ENCODE results near the gene SETD1B. TPM values are rescaled to one million over a fixed set of nuclear protein-coding genes. Genes with fewer than 3 reads are reported as not detected.
"Not testable (repeated sequence)": the region's sequence is repeated elsewhere in the genome, so short reads cannot be mapped to it uniquely, and the experiment has no call there.

SETD1B gene
- total and polyA plus RNA-seq, 2 of the 4 experiments (the other 2 are of a cell fraction), result 0.90 to 5.1 TPM

DNA sequence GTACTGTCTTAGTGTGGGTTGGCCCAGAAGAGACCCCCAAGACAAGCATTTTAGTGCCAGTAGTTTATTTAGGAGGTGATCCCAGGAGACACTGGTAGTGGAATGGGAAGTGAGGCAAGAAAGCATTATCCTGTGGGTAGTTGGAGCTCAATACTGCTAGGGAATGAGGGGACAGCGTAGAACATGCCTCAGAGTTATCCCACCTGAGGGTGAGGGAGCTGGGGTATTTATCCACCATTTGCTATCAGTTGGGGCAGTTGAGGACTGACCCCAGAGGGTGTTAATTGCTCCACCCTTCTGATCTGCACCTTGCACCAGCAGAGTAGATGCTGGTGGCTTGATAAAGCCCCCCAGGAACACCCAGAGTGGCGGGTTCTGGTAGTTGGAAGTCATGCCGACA is 48.2 kb upstream of the SETD1B start:
- H3K14ac ChIP-seq (replicated peaks; ENCODE audit: low read depth, low read length), result no peak overlapping the region
- 0 out of 2 replicates have a peak, but pooled peaks cover 7% of the 10 kb centered on the region for H3K9me1 ChIP-seq (ENCODE audit: insufficient read depth, low read length)
- peaks cover 18% of the 10 kb centered on the region for H3K36me3 ChIP-seq (ENCODE audit: control insufficient read depth, insufficient read depth, low read length)
- H3K18ac ChIP-seq (ENCODE audit: low read depth, low read length), result no peak overlapping the region
- H3K27ac ChIP-seq (ENCODE audit: insufficient read depth, low read length), result no peak overlapping the region
- H3K23ac ChIP-seq (ENCODE audit: low read depth, low read length), result no peak overlapping the region
- no peaks in the 10 kb centered on the region for H3K9me3 ChIP-seq (ENCODE audit: control insufficient read depth, insufficient read depth, low read length)
- no peak overlapping the region for H2BK120ac ChIP-seq (ENCODE audit: low read depth, low read length)
- no peak overlapping the region; the same call in 1 of the 2 replicates for H2AK5ac ChIP-seq (ENCODE audit: low read depth, low read length)
- H2AFZ ChIP-seq (replicated peaks; ENCODE audit: low read length, poor library complexity), result no peak overlapping the region
- H3K27me3 ChIP-seq (ENCODE audit: control insufficient read depth, insufficient read depth, low read length), result no peaks in the 10 kb centered on the region
- intact Hi-C loops (cut with micrococcal nuclease) (no loop called here), dilution Hi-C loops (cut with HindIII; ENCODE audit: low sequenced_read_pairs, unreplicated experiment) (no loop called here), in situ Hi-C loops (cut with MboI; ENCODE audit: low sequenced_read_pairs) (no loop called here)
- no peak overlapping the region for H2BK5ac ChIP-seq (ENCODE audit: low read depth, low read length, poor library complexity, severe bottlenecking)
- peaks cover 4% of the 10 kb centered on the region for H3K4me1 ChIP-seq (ENCODE audit: control insufficient read depth, insufficient read depth, low read length)
- DNase-seq (no peak), ATAC-seq (ENCODE audit: low read depth) (no peak)
- CTCF ChIA-PET, result no interaction called here
- H4K5ac ChIP-seq (ENCODE audit: low read depth, low read length), result no peak overlapping the region
- H2AK9ac ChIP-seq (replicated peaks; ENCODE audit: low read depth, low read length, poor library complexity), result no peak overlapping the region
- H3K56ac ChIP-seq (ENCODE audit: extremely low read depth, insufficient read depth, low read length), result no peak overlapping the region
- no peaks in the 10 kb centered on the region; a peak in 1 of 4 replicates for H3K79me1 ChIP-seq (ENCODE audit: low read depth in 1 of 2, low read length in 2 of 2)
- no CpG with 5 or more reads among the region's 3 CpGs for WGBS, 2 experiments (ENCODE audit: extremely low coverage in 2 of 2, insufficient read length in 1 of 2)
- POLR2A ChIA-PET (ENCODE audit: unreplicated experiment), result no interaction called here
- H4K8ac ChIP-seq (ENCODE audit: low read depth in 2 of 2, low read length in 2 of 2), result no peak overlapping the region
- H4K91ac ChIP-seq (ENCODE audit: insufficient read depth, low read depth, low read length), result no peak overlapping the region
- TF ChIP-seq, protein P1, sequence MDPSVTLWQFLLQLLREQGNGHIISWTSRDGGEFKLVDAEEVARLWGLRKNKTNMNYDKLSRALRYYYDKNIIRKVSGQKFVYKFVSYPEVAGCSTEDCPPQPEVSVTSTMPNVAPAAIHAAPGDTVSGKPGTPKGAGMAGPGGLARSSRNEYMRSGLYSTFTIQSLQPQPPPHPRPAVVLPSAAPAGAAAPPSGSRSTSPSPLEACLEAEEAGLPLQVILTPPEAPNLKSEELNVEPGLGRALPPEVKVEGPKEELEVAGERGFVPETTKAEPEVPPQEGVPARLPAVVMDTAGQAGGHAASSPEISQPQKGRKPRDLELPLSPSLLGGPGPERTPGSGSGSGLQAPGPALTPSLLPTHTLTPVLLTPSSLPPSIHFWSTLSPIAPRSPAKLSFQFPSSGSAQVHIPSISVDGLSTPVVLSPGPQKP (IDR thresholded peaks at IDR 0.05; ENCODE audit: borderline replicate concordance, low read depth, low read length), result no peak
- no peak for TF ChIP-seq RFX5 (IDR thresholded peaks at IDR 0.05; ENCODE audit: low read depth, low read length)
- no peak overlapping the region for H3K4me3 ChIP-seq (ENCODE audit: insufficient read depth, low read depth, low read length)
- H3K9ac ChIP-seq (ENCODE audit: low read depth, low read length), result no peak overlapping the region
- H3K4me2 ChIP-seq (ENCODE audit: low read depth, low read length), result no peak overlapping the region
- H3K4ac ChIP-seq (ENCODE audit: low read depth, low read length), result no peak overlapping the region
- no peak overlapping the region for H2BK15ac ChIP-seq (ENCODE audit: low read depth, low read length)
- H2BK20ac ChIP-seq (ENCODE audit: low read depth, low read length), result no peak overlapping the region
- BruUV-seq (replicated peaks), result no TSS peak
- no peaks in the 10 kb centered on the region for H4K20me1 ChIP-seq (ENCODE audit: insufficient read depth, low read length)

DNA sequence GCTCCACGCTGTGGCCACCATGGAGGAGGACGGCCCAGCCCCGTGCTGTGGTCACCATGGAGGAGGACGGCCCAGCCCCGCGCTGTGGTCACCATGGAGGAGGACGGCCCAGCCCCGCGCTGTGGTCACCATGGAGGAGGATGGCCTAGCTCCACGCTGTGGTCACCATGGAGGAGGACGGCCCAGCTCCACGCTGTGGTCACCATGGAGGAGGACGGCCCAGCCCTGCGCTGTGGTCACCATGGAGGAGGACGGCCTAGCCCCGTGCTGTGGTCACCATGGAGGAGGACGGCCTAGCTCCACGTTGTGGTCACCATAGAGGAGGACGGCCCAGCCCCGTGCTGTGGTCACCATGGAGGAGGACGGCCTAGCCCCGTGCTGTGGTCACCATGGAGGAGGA is 45.3 kb upstream of the SETD1B start:
- H3K4me3 ChIP-seq (ENCODE audit: insufficient read depth, low read depth, low read length); H3K27ac ChIP-seq (ENCODE audit: insufficient read depth, low read length); H2BK20ac ChIP-seq (ENCODE audit: low read depth, low read length); H3K79me1 ChIP-seq (ENCODE audit: low read depth in 1 of 2, low read length in 2 of 2); H2BK15ac ChIP-seq (ENCODE audit: low read depth, low read length); H3K56ac ChIP-seq (ENCODE audit: extremely low read depth, insufficient read depth, low read length); CTCF ChIA-PET; H4K20me1 ChIP-seq (ENCODE audit: insufficient read depth, low read length); H2AFZ ChIP-seq (replicated peaks; ENCODE audit: low read length, poor library complexity); ATAC-seq (ENCODE audit: low read depth); H2BK5ac ChIP-seq (ENCODE audit: low read depth, low read length, poor library complexity, severe bottlenecking); H3K9me3 ChIP-seq (ENCODE audit: control insufficient read depth, insufficient read depth, low read length); dilution Hi-C loops (cut with HindIII; ENCODE audit: low sequenced_read_pairs, unreplicated experiment); H4K5ac ChIP-seq (ENCODE audit: low read depth, low read length); H4K91ac ChIP-seq (ENCODE audit: insufficient read depth, low read depth, low read length); H3K18ac ChIP-seq (ENCODE audit: low read depth, low read length); H3K9ac ChIP-seq (ENCODE audit: low read depth, low read length); DNase-seq; H2AK5ac ChIP-seq (ENCODE audit: low read depth, low read length); intact Hi-C loops (cut with micrococcal nuclease); BruUV-seq (replicated peaks); H3K27me3 ChIP-seq (ENCODE audit: control insufficient read depth, insufficient read depth, low read length); H3K4ac ChIP-seq (ENCODE audit: low read depth, low read length); H4K8ac ChIP-seq (ENCODE audit: low read depth in 2 of 2, low read length in 2 of 2); H3K23ac ChIP-seq (ENCODE audit: low read depth, low read length); H2AK9ac ChIP-seq (replicated peaks; ENCODE audit: low read depth, low read length, poor library complexity); H2BK120ac ChIP-seq (ENCODE audit: low read depth, low read length); H3K4me1 ChIP-seq (ENCODE audit: control insufficient read depth, insufficient read depth, low read length); in situ Hi-C loops (cut with MboI; ENCODE audit: low sequenced_read_pairs); H3K14ac ChIP-seq (replicated peaks; ENCODE audit: low read depth, low read length); POLR2A ChIA-PET (ENCODE audit: unreplicated experiment); H3K4me2 ChIP-seq (ENCODE audit: low read depth, low read length): not testable (repeated sequence)
- WGBS, 2 experiments (ENCODE audit: extremely low coverage in 2 of 2, insufficient read length in 1 of 2), result 100% methylated on average over 2 of the region's 22 CpGs; no CpG with 5 or more reads in 1 of the 2 experiments
- Histone ChIP-seq H3K9me1 (ENCODE audit: insufficient read depth, low read length) (peaks cover 10% of the 10 kb centered on the region), H3K36me3 (ENCODE audit: control insufficient read depth, insufficient read depth, low read length) (peaks cover 11% of the 10 kb centered on the region)

All from IMR-90 (cell line).